Choroid plexus epithelial cell (primary cell): Measurements from ENCODE around the gene PLPPR5.

Source experiments
- DNase-seq: peaks from one replicate; pipeline ENCODE4 v3.0.0-alpha.2; 2010; ENCODE audit warnings: low read depth
- H3K4me3 ChIP-seq: 2 replicates; pipeline ENCODE4 v1.5.1; 2011; ENCODE audit warnings: low read depth, mild to moderate bottlenecking, control low read depth, low read length, moderate library complexity
- TF ChIP-seq, protein P1 (sequence below): conservative IDR thresholded peaks from 2 replicates; pipeline ENCODE4 v1.5.1; 2011; ENCODE audit warnings: low read depth, mild to moderate bottlenecking, control low read depth, inconsistent platforms, low read length, moderate library complexity

Gene PLPPR5

DNA sequence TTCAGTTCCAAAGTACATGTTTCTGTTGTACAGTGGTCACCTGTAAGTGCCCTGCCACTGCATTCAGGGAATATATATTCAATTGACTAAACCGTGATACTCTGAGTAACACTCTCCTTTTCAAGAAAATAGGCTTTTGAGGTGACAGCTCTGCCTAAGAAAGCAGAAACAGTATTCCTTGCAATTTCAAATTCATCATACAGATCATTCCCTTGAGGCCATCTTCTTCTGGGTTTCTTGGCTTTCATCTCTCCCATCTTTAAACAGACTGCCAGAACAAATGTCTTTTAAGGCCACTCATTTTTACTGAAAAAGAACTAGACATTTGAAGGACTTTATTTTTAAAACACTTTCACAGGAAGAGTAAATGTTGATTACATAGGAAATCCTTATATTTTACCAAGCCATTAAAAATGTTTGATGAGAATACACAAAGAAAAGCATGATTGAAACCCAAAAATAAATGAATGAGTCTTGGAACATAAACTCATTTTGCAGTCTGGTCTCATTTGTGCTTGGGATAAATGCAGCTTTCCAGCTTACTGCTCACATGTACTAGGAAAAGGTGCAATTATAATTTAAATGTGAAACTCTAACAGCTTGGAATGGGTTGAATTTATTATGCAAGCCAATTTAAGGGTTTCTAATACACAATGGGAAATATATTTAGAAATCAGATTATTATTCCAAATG lies 34.7 kb downstream of the PLPPR5 start:
- no peak for DNase-seq
- H3K4me3 ChIP-seq: no peak overlapping the region
- TF ChIP-seq, protein P1, sequence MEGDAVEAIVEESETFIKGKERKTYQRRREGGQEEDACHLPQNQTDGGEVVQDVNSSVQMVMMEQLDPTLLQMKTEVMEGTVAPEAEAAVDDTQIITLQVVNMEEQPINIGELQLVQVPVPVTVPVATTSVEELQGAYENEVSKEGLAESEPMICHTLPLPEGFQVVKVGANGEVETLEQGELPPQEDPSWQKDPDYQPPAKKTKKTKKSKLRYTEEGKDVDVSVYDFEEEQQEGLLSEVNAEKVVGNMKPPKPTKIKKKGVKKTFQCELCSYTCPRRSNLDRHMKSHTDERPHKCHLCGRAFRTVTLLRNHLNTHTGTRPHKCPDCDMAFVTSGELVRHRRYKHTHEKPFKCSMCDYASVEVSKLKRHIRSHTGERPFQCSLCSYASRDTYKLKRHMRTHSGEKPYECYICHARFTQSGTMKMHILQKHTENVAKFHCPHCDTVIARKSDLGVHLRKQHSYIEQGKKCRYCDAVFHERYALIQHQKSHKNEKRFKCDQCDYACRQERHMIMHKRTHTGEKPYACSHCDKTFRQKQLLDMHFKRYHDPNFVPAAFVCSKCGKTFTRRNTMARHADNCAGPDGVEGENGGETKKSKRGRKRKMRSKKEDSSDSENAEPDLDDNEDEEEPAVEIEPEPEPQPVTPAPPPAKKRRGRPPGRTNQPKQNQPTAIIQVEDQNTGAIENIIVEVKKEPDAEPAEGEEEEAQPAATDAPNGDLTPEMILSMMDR: no peak

DNA sequence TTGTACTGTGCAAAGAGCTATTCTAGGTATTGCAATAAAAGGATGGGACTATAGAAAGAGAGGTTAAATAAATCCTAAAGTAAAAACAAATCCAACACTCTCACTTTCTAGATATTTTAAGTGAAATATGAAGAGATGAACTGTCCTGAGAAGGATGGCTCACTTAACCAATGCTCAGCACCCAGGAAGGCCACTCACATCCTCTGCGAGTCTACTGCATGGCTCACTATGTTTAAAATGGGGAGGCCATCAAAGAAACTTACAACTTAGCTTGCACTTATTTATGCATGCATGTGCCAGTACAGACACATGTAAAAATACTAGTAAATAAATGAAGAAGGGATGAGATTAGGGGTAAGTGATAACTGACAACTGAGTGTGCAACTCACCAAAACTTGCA lies 37.5 kb downstream of the PLPPR5 start:
- DNase-seq: no peak
- TF ChIP-seq, protein P1: no peak
- H3K4me3 ChIP-seq: no peak overlapping the region

DNA sequence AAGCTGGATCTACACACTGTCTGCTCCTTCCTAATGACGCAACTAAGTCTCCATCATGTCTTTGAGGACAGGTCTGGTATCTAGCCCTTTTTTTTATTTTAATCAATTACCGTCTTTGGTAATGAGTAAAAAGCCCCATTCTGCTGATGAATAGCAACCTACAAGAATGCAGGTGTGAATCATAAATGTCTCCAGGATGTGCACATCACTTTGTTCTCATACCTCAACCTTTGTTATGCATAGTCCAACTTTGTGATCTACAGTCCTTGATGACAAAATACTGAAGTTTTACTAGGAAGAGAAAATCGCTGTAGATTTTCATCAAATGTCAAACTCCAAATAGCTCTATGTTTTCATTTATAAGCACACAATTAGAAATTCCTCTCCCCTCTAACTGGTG lies 39.3 kb downstream of the PLPPR5 start:
- no peak for DNase-seq
- TF ChIP-seq, protein P1: no peak
- no peak overlapping the region for H3K4me3 ChIP-seq

DNA sequence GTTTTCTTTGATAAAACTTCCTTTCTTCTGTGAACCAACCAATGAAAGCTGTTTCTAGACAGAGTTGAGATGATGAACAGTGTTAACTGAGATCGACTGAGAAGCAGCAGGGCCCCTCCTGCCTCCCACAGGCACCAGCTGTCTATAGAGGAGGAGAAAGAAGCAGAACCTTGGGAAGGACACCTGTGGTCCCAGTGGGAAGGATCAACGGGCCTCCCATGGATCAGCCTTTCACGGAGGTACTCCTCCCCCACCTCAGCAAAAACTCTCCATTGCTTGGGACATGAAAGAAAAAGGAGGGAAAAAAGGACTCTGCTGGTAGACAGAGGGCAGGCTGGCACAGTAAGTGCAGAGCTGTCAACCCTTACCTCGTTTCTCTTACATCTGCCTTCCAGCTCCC lies 40.5 kb downstream of the PLPPR5 start:
- H3K4me3 ChIP-seq: no peak overlapping the region
- TF ChIP-seq, protein P1: no peak
- no peak for DNase-seq

DNA sequence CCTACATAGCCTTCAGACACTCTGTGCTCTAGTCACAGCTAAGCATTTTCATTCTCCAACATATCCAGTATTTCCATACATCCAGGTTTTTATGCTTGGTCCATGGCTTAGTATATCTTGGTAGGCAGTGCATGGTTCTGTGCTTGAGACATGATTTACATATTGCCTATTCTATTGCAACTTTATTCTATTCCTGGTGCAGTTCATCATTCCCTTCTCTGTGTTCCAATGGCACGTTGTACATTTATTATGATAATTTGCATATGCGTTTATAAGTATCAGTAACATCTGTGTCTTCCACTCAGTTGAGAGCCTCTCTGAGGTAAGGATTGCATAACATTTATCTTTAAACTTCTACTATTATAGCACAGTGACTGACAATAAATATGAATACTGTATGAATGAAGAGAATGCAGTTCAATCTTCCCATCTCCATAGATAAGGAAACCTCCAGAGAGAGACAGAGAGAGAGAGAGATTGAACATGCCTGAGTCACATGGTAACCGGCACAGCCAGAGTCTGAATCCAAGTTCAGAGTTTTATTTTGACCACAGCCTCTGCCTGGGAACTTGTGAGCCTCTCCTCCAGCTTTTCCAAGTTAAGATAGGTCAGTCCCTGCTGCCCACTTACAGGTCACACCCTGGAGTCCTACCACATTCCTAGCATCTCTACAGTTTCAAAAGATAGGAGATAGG lies 41.5 kb downstream of the PLPPR5 start:
- TF ChIP-seq, protein P1: no peak
- DNase-seq: peak; percentile 71
- H3K4me3 ChIP-seq: no peak overlapping the region

DNA sequence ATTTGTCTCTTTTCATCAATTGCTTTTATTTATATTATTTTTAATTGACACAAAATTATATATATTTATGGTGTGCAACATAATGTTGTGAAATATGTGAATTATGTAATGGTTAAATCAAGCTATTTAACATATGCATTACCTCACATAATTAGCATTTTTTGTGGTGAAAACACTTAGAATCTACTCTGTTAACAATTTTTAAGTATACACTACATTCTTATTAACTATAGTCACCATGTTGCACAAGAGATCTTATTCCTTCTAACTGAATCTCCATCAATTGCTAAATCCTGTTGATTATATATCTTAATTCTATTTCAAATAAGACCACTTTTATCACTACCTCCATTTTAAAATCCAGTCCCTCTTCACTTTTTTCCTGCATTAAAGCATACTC lies 42.5 kb downstream of the PLPPR5 start:
- no peak overlapping the region for H3K4me3 ChIP-seq
- TF ChIP-seq, protein P1: no peak
- peak; percentile 50 for DNase-seq

DNA sequence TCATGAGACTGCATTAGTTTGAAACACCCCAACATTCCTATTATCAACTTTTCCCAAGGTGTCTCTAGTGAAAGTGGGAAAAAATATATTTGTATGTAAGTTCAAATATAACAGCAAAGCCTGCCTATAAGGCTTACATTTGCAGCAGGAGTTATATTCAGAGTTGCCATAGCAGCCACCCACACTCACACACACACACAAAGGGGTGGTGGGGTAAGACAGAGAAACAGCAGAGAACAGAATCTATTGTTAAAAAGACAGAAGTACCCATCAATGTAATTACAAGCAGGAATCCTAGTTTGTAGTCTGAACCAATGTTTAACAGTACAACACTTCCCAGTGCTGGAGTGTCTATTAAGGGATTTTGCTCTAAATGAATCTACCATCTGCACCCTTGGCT lies 55.0 kb downstream of the PLPPR5 start:
- peak; percentile 10 for DNase-seq
- H3K4me3 ChIP-seq: no peak overlapping the region
- TF ChIP-seq, protein P1: no peak
